GM18520 (cell line): Measurements from ENCODE around the gene TJP1.

Experiments used
- ATAC-seq: cut with Tn5 transposase; IDR thresholded peaks from one replicate; pipeline ENCODE4 v1.9.1; 2021; ENCODE audit not compliant: unreplicated experiment

TJP1 gene

DNA sequence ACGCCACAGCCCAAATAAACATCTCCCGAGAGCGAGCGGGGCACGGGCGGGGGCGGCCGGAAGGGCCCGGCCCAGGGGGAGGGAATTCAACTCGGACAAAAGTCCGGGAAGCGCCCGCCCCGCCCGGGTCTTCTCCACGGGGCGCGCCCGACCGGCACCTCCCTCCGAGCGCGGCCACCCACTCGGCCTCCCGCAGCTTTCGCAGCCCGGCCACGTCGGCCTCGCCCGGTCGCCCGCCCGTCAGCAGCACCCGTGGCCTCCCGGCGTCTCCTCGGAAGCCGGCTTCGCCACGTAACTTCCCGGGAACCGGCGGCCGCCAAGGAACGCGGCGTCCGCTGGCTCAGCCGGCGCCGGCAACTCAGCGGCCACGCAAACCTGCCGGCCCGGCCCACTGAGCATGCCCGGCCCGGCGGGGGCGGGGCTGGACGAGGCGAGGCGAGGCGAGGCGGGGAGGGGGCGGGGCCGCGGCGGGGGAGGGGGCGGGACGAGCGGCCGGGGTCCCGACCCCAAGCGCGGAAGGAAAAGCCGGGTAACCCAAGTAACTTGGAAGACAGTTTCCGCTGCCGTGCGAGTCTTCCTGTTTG is at the start of gene TJP1:
TSS of gene TJP1 (minus strand) at position 369 of the 584 bp plus-strand sequence. CDS start 440 bp downstream, outside the sequence.
- ATAC-seq, result no peak

DNA sequence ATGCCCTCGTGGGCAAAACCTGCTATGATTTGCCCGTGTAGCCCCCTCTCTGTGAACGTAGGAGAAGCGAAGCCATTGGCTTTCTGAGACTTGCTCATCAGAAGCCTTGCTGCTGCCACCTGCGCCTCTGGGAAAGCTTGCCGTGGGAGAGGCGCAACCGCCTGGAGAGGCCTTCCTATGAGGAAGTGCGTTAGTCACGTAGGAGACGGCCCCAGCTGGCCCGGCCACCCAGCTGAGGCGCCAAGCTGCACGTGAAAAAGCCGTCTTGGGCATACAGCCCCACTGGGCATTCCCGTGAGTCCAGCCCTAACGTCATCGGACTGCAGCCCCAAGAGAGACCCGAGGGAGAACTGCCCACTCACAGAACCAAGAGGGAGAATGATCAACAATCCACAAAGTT is 49.1 kb upstream of the TJP1 start:
- no peak for ATAC-seq

DNA sequence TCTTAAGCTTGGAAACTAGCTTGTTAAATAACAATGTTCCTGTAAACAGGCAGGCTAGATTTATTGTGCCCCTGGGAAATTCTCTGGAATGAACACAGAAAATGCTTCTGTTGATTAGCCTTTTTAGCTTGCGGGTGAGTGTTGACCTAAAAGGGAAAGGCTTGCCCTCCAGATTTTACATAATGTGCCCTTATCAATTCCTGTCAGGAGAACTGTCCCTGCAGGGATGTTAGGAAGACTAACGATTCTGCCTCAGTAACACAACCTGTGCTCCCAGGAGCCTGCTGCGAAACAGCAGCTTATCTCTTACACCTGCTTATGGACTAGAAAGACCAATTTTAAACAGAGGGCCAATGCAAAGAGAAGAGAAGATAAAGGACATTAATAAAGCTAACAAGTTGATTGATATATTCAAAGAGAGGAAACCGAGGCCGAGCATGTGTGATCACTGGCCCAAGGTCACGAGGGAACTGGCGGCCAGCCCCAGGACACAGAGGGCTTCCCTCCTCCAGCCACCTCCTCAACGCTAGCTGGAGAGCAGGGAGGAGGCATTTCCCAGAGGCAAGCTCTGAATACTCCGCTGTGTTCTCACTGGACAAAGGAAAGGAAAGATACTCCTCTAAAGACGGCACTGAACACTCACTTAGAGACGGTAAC is 48.4 kb upstream of the TJP1 start:
- no peak for ATAC-seq

DNA sequence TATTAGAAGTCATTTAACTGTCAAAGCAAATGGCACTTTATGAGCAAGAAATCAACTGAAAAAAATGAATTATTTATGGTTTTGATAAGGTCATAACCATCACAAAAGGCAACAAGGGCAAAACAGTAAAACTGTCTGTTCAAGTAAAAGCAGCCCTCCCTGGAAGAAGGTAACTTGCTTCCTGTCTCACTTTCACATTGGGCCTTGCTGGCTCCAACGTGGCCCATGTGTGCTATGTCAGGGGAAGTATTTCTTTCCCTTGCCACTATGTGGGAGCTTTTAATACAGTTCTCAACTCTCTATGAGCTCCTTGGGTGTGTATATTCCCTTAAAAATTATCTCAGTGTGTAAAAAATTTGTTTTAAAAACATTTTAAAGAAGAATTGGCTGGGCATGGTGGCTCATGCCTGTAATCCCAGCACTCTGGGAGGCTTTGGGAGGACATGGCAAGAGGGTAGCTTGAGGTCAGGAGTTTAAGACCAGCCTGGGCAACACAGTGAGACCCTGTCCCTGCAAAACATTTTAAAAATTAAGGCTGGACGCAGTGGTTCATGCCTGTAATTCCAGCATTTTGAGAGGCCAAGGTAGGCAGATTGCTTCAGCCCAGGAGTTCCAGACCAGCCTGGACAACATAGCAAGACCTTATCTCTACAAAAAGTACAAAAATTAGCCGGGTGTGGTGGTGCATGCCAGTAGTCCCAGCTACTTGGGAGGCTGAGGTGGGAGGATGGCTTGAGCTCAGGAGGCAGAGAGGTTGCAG is 45.2 kb upstream of the TJP1 start:
- ATAC-seq, result no peak

DNA sequence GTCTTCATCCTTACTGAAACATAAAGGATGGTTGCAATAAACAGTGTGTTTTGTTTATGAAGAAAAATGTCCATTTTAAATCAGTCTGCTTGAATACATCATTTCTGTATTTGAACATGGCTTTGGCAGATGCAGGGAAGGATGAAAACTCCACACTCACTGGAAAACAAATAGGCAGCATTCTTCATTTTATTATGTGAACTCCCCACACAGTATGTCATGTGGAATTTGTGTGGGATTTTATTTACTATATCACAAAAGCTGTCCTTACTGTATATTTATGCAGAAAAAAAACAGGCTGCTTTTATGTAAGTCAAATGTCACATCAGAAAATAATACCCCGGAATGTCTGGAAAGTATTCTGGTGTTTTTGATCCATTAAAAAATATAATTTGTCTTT is 44.1 kb upstream of the TJP1 start:
- no peak for ATAC-seq

DNA sequence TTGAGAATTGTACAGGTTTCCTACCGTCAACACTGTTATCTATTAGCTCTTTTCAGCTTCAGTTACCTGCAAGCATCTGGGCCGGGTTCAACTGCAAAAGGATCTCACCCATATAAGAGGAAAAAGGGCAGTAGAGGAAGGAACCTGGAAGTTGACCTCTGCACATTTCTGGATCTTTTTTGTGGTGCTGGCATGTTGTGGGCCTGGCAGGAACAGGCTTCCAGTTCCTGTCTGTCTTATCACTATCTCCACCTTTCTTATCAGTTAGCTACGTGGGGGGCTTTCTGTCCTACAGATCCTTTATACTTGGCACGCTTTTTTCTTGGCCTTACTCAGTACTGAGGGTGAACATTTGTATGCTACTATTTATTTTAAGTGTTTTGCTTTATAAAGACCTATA is 42.2 kb upstream of the TJP1 start:
- no peak for ATAC-seq

DNA sequence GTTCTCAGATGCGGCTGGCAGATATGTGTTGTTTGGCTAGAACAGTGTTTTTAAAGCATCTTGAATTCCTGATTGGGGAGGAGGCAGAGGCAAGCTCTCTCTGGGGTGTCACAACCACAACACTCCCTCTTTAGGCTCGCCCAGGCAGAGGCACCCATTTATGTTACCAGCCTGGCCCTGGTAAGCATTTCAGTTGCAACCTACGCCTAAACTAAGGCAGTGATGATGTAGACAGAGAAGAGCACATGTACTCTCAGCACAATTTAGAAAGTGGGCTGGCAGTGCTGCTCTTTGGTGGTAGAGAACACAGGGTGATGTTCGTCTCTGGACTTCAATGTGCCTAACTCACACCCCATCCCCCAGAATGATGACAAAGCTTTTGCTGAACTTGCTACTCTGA is 41.2 kb upstream of the TJP1 start:
- no peak for ATAC-seq

DNA sequence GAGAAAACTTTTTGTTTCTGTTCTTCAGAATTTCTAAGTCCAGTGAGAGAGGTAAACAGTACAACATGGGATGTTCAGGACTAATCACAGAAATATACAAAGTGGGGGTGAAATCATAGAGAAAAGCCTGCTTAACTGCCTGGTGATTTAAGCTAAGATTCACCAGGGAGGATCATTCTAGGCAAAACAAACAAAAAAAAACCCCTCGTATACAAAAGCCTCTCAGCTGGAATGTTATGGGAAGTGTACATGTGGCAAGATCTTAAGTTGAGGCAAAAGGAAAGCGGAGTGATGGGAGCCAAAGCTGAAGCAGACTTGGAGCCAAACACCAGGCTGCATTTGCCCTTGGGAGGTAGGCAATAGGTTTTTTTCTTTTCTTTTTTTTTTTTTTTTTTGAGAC is 40.0 kb upstream of the TJP1 start:
- no peak for ATAC-seq

DNA sequence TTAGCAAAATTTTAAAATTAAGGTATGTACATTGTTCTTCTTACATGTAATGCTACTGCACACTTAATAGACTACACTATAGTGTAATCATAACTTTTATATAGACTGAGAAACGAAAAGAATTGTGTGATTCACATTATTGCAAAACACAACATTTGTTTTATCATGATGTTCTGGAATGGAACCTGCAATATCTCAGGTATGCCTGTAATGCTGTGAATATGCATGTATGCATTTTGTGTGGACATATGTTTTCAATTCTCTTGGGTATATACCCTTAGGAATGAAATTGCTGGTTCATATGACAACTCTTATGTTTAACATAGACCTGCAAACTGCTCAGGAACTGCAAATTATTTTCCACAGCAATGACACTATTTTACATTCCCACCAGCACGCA is 38.6 kb upstream of the TJP1 start:
- no peak for ATAC-seq

DNA sequence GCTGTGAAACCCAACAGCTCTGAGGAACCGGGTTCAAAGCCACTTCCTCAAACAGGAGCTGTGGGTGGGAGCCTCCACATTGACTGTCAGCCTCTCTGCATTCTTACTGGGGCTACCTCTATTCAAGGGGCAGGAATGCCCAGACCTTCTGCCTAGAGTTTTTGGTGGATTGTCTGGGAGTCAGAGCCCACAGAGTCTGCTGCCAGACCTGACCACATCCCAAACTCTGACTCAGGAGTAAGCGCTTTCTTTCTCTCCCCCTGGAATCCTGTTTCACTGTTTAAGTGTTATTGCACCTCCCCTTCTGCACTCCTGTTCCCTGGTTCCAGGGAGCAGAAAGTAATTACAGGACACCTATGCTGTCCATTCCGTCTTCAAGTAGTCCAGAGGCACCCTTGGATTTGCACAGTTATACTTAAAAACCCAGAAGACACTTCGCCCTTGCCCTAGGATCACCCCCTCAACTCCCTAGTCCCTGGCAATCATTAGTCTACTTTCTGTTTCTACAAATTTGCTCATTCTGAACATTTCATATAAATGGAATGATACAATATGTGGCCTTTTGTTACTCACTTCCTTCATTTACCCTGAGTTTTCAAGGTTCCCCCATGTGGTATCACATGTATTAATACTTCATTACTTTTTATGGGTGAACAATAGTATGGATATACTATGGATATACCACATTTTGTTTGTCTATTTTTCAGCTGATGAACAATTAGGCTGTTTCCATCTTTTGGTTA is 37.9 kb upstream of the TJP1 start:
- ATAC-seq, result no peak

DNA sequence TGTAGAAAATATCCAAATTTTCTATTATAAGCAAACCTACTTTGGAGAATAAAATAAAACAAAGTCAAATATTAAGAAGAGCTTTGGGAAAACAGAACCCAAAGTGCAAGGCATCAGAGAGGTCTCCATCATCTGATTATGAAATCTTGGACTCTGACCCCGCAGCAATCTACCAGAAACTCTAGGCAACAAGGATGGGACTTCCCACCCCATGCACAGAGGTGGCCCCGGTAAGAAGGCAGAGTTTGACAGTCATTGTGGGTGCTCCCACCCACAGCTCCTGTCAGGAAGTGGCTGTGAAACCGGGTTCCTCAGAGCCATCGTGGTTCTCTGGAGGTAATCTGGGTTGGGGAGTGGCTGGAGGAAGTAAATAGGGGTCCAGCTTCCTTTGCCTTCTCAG is 37.0 kb upstream of the TJP1 start:
- ATAC-seq, result no peak

DNA sequence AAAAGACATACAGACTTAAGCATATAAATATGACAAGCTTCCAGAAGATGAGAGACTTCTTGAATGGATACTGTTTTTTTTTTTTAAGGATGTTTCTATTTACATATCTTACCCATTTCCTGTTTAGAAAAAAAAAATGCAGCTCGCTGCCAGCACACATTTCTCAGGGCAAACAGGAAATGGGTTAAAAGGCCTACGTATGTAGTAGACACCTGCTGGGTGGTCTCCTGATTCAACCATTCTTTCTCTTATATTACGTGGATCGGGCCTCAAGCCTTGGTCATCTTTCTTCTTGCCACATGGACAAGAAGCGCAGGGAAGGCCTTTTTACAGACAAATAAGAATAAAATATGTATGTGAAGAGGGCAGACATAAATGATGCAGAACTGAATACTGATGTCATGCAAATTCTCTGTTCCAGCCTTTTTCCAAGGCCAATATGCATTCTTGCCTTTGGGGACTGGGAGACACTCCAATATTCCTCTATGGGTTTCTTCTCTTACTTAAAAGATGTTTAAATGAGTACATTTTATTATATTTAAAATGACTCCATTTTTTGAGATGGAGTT is 35.0 kb upstream of the TJP1 start:
- ATAC-seq, result no peak

DNA sequence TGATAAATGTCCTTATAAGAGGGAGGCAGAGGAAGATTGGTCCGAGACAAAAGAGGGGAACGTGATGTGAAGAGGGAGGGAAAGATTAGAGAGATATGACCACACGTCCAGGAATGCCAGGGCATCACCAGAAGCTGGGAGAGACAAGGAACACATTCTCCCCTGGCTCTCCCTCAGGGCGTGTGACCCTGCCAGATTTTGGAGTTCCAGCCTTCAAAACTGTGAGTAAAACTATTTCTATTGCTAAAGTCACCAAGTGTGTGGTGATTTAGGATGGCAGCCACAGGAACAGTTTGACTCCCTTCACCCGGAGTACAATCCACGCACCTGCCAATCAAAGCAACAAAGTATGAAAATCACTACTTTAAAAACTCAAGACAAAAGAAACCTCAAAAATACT is 32.1 kb upstream of the TJP1 start:
- ATAC-seq, result no peak

DNA sequence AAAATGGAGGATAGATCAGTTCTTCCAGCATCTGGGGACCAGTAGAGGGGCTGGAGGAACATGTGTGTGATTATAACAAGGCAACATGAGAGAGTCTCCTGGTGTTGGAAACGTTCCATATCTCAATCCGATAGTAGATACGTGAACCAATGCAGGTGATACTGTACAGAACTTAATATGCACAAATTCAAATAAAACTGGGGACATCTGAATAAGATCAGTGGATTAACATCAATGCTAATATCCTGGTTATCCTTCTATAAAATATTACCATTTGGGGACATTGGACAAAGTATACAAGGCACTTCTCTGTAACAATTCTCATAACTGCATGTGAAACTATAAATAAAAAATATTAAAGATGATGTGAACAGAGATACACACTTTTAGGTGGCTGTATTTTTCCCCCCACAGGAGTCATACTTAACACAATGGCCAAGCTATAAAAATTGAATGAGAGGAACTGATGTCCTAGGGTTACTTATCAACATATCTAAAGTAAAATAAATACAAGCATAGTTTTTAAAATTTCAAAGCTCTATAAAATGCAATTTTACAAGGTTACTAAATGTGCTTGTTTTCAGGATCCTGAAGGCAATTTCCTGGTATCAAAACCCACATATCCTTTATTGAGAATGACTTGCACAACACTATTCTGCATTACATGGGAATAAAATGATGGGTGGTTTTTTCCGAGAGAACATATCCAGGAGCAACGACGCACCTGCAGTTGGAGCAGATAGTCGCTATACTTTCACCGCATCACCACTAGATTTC is 31.1 kb upstream of the TJP1 start:
- ATAC-seq, result no peak

DNA sequence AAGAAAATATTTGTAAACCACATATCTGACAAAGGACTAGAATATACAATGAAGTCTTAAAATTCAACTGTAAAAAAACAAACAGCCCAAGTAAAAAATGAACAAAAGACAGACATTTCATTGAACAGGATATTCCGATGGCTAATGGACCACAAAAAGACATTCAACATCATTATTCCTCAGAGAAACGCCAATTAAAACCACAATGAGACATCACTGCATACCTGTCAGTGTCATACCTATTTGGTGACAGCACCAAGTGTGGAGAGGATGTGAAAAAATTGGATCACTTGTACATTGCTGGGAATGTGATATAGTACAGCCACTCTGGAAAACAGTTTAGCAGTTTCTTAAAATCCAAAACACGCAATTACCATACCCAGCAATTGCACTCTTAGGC is 29.9 kb upstream of the TJP1 start:
- ATAC-seq, result no peak

DNA sequence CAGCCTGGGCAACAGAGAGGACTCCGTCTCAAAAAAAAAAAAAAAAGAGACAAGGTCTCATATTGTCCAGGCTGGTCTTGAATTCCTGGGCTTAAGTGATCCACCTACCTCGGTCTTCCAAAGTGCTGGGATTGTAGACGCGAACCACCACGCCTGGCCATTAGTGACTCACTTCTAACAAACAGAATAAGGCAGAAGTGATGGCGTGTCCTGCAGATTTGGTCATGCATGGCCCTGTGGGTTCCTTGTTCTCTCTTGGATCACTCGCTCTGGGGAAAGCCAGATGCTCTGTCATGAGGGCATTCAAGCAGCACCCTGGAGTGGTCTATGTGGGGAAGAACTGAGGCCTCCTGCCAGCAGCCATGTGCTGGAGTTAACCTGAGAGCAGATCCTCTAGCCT is 27.4 kb upstream of the TJP1 start:
- ATAC-seq, result no peak

DNA sequence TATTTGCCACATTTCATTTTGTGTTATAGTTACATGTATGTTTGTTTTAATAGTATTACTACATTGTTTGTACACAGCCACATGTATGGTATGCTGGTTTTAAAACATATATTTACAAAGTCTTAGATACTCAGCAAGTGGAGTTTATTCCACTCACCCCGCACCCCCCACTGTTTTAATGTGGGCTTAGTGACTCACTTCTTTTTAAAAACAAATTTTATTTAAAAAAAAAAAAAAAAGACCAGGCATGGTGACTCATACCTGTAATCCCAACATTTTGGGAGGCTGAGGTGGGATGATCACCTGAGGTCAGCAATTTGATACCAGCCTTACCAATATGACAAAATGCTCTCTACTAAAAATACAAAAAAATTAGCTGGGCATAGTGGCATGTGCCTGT is 26.9 kb upstream of the TJP1 start:
- no peak for ATAC-seq

DNA sequence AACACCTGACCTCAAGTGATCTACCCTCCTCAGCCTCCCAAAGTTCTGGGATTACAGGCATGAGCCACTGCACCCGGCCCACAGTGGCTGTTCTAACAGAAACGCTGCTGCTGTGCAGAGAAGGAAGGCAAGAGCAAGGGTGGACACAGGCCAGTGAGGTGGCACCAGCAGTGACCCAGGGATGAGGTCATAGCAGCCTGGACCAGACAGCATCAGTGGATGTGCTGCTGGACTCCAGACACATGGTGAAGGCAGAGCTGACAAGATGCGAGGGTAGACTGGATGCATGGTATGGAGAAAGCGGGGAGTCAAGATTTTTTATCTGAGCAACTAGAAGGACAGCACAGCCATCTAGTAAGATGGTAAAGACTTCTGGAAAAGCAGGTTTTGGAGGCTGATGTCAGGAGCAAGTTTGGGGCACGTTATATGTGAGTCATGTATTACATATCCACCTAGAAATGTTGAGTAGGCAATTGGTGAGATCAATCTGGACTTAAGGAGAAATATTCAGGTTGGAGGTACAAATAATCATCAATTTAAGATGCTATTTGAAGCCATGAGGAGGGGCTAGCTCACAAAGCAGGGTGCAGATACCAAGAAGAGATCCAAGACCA is 22.1 kb upstream of the TJP1 start:
- no peak for ATAC-seq

DNA sequence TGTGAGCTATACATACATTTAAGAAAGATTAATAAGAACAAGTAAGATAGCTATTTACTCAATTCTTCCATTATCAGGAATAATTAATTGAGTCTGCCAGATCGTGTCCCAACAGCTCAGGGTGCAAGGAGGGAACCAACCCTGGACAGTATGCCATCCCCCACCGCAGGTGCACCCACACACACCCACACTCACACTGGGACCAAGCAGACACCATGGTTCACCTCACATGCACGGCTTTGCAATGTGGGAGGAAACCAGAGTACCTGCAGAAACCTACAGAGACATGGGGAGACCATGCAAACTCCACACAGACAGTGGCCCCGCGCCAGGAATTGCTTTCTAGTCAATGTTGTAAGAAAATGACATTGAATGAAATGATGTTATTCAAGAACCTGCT is 20.0 kb upstream of the TJP1 start:
- ATAC-seq, result no peak

DNA sequence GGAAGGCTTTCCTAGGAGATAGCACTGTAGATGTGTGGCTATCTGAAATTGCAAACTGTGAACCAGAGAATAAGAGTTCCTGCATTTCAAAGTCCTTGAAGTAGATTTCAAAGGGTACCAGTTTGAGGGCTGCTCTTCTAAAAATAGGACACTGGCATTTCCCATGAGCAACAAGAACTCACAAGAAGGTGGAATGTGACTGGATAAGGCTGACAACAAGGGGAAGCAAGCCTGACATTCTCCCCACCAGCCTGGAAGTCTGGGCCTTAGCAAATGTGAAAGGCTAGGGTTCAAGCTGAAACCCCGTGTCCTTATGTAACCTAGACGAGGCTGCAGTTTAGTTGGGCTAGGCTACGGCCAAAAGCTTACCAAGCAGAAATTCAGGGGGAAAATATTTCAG is 18.7 kb upstream of the TJP1 start:
- ATAC-seq, result no peak
